ENCODE measurements around the gene PAPLN.
"Not testable (repeated sequence)": the region's sequence is repeated elsewhere in the genome, so short reads cannot be mapped to it uniquely, and the experiment has no call there.

The PAPLN gene

DNA sequence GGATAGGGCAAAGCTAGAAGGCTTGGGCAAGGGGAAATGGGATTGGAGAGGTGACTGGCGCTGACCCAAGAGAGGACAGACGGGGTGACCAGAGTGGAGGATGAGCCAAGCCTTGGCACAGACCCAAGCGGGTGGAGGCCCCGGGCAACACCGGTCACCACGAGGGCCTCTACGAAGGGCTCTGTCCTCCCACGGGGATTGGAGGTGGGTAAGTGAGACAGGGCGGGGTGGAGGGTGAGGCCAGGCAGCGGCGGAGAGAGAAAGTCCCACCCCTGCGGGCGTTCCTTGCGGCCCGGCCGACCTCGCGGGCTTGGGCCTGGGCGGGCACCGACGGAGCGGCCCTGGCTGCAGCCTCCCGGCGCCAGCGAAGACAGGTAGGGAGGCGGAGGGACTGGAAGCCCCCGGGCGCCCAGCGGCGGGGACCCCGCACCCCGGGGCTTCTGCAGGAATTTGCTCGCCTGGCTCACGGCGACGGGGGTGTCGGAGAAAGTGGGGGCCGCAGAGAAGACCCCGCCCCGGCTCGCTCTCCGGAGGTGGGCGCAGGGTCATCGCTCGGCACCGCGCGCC, at the start of gene PAPLN:
TSS of gene PAPLN (plus strand) at position 288 of the 567 bp plus-strand sequence. CDS start 2,273 bp downstream, outside the sequence.
- DNase-seq (ENCODE audit: low spot score) = no peak

DNA sequence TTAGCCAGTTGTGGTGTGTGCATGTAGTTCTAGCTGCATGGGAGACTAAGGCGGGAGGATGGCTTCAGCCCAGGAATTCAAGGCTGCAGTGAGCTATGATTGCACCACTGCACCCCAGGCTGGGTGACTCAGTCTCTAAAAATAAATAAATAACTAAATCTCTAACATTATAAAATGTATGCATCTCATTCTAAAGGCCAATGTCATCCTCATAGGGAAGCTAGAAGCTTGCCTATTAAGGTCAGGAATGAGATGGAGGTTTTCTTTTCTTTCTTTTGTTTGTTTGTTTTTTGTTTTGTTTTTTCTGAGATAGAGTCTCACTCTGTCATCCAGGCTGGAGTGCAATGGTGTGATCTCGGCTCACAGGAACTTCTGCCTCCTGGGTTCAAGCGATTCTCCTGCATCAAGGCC, 48.8 kb upstream of the PAPLN start:
- DNase-seq (ENCODE audit: low spot score) = no peak

- DNase-seq (ENCODE audit: low spot score) = no peak
Measured at GRCh38 chr14:73189651-73190050, 47.7 kb upstream of the PAPLN start.

DNA sequence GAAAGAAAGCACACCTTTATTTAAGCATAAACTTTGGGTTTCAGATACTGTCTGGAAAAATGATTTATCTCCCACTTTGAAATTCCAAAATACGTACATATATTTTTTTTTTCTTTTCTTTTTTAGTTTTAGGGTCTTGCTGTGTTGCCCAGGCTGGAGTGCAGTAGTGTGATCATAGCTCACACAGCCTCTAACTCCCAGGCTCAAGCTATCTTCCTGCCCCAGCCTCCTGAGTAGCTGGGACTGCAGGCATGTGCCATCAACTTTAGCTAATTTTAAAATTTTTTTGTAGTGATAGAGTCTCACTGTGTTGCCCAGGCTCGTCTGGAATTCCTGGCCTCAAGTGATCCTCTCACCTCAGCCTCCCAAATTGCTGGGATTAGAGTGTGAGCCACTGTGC, 45.9 kb upstream of the PAPLN start:
- no peak for DNase-seq (ENCODE audit: low spot score)

GRCh38 chr14:73194306-73194705, 43.0 kb upstream of the PAPLN start:
- not testable (repeated sequence) for DNase-seq (ENCODE audit: low spot score)

GRCh38 chr14:73198253-73198652, 39.1 kb upstream of the PAPLN start:
- no peak for DNase-seq (ENCODE audit: low spot score)

DNA sequence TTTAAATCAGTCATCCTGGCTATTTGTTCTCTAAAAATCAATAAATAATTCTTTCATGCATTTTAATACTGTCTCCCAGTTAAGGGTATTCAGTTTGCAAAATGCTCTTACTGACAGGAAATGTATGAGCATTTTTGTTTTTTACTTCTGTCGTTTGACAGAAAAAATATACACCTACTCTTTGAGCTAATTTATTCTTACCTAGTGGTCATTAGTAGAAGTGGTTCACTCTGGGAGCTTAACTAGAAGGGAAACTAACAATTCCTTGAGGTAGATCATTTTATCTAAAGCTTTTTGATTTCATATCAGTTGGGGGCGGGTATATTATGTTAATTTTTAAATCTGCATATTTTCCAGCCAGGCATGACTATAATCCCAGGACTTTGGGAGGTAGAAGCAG, 33.8 kb upstream of the PAPLN start:
- DNase-seq (ENCODE audit: low spot score) = no peak

DNA sequence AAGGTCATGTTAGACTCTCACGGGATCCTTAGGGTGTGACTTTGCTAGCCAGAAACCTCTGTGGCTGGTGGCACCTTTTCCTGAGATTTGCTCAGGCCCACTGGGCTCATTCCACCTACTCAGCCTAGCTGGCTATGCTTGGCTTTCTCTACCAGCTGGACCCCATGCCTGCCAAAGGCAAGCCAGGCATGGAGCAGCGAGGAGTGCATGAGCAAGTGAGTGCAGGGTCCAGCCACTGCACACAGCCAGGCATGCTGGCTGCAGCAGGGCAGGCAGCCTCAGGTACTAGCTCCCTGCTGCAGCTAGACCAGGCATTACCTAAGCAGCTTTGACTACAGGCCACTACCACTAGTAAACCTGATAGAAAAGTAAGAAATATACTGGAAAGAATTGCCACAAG, 29.7 kb upstream of the PAPLN start:
- DNase-seq (ENCODE audit: low spot score) = no peak

DNA sequence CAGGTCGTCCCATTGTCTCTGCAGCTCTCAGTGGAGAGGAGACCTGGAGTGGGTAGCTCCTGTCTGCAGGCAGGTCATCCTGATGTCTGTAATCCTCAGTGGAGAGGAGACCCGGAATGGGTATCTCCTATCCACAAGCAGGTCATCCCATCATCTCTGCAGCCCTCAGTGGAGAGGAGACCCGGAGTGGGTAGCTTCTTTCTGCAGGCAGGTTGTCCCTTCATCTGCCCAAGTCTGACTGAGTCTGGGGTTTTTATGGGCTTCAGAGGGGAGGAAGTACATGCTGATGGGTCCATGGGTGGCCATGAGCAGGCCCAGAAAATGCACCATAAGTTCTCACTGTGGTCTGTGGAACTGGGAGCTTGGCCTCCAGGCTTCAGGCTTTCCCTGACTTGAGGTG, 28.9 kb upstream of the PAPLN start:
- no peak for DNase-seq (ENCODE audit: low spot score)

DNA sequence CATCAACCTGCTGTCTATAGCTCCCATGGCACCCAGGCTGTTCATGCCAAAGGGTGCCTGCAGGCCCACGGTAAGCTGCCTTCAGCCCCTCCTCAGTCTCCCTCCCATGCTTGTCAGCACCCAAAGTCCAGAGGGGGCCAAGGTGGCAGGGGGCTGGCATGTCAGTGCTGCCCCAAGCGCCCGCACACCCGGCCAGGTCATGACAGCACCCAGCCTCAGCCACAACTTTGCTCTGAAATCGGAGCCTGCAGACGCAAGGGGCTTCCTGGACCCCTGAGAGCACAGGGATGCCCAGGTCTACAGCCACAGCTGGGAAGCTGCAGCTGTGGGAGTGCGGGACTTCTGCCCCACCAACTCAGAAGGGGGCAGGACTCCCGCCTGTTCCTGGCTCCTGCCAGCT, 28.5 kb upstream of the PAPLN start:
- no peak for DNase-seq (ENCODE audit: low spot score)

DNA sequence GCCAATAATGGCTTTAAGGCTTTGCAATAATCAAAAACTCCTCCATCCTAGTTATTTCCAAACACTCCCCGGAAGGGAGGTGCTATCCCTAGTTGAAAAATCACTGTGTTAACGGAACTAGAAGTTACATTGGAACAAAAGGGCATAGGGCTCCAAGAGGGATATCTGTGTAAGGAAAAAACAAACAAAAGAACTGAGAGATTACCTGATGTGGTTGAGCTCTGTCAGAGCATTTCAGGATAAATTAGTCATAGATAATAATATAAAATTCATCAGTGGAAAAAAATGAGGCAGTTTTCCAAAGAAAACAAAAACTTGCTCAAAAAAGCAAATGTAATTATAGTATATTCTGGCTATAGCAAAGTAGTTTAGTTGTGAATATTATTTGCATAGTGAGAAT, 27.4 kb upstream of the PAPLN start:
- DNase-seq (ENCODE audit: low spot score) = no peak

DNA sequence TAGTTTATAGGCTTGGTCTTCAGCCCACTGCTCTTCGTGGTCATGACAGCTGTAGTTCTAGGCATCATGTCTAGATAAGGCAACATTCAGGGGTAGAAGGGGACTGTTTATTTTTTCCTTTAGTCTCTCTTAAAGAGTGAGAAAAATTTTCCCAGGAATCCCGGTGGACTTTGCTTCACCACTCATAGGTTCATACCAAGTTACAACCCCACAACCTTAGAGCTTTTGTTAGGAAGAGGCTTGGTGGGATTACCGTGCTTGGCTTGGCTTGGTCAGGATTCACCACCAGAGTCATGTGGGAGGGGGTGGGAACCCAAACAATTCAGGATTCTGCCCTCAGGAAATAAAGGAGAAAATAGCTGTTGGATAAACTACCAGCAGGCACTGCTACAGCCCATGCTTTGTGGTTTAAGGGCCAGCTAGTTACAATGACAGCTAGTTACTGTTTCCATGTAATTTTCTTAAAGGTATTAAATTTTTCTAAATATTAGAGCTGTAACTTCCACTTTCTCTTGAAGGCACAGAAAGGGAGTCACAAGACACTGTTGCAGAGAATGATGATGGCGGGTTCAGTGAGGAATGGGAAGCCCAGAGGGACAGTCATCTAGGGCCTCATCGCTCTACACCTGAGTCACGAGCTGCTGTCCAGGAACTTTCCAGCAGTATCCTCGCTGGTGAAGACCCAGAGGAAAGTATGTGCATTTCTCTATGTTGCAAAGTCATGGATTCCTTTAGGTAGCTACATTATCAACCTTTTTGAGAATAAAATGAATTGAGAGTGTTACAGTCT, 25.9 kb upstream of the PAPLN start:
- no peak for DNase-seq (ENCODE audit: low spot score)

DNA sequence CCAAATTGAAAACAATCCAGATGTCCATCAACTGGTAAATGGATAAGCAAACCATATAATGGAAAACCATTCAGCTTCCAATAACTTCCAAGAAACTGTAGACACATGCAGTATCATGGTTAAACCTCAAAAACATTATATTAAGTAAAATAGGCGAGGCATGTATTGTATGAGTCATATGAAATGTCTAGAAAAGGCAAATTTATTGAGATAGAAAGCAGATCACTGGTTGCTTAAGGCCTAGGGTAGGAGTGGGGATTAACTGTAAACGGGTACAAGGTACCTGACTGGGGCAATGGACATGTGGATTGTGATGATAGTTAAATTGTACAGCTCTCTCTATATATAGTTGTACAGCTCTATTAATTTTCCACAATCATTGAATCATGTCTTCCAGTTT, 21.3 kb upstream of the PAPLN start:
- DNase-seq (ENCODE audit: low spot score) = no peak

- DNase-seq (ENCODE audit: low spot score) = no peak
Measured at GRCh38 chr14:73217411-73217810, 19.9 kb upstream of the PAPLN start.

DNA sequence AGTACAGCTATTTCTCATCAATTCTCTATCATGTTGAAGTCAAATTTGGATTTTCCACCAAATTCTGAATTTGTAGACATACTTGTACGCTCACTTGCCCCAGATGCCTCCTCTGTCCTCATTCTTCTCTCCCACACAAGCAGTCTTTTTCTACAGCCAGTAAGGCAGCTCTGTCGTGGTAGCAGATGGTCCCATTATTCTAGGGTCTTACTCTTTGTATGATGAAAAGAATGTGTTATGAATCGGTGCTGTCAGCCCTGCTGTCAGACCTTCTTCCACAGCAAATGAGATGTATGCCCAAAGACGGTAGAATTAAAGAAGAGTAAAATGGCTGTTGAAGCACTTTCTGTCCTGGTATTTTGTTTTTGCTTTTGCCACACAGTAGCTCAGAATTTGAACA, 17.2 kb upstream of the PAPLN start:
- no peak for DNase-seq (ENCODE audit: low spot score)

DNA sequence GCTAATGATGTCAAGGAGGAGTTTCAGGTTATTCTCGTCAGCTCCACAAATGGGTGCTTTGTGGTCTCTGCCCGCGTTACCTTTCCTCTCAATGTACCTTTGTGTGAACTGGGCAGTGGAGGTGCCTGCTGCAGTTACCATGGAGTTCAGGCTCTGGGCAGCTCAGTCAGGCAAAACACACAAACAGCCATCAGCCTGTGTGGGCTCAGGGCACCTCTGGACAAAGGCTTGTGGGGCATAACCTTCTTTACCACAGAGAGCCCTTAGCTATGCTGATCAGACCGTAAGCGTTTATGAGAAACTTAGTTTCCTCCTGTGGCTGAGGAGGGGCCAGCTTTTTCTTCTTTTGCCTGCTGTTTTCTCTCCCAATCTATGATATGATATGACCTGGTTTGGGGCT, 16.7 kb upstream of the PAPLN start:
- DNase-seq (ENCODE audit: low spot score) = no peak

DNA sequence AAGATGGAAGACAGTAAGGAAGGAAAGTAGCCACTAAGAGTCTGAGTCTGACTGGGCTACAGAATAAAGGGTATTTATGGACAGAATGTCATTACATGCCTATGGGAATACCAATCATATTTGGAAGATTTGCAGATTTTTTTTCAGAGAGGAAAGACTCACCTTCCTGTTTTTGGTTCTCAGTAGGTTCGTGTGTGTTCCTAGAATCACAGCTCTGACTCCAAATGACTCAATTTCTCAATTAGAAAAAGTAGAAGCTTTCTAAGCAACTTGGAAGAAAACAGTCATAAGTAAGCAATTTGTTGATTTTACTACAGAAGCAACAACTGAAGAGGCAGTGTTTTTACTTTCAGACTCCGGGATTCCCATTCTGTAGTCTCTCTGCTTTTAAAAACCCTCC, 15.4 kb upstream of the PAPLN start:
- DNase-seq (ENCODE audit: low spot score) = no peak

- no peak for DNase-seq (ENCODE audit: low spot score)
Measured at GRCh38 chr14:73223049-73223448, 14.3 kb upstream of the PAPLN start.

GRCh38 chr14:73225496-73225895, 11.8 kb upstream of the PAPLN start:
- DNase-seq (ENCODE audit: low spot score) = no peak

GRCh38 chr14:73227812-73228781, 9.2 kb upstream of the PAPLN start:
- DNase-seq (ENCODE audit: low spot score) = no peak

- DNase-seq (ENCODE audit: low spot score) = no peak
Measured at GRCh38 chr14:73230051-73230450, 7.3 kb upstream of the PAPLN start.

- no peak for DNase-seq (ENCODE audit: low spot score)
Measured at GRCh38 chr14:73231981-73232851, 5.1 kb upstream of the PAPLN start.
